HepG2 (cell line): ENCODE data around the gene BSG. TPM values are rescaled to one million over a fixed set of nuclear protein-coding genes. Genes with fewer than 3 reads are reported as not detected.
A peak's percentile ranks its signal among the peaks of the same experiment; 100 is the strongest.

Experiments used
- CREB1 ChIP-seq, 2 experiments: fragments of 450-650 bp in 1 of 2; IDR thresholded peaks; 2 replicates each; pipeline ENCODE4 v1.6.1; 2016 to 2017; ENCODE audit warnings: control low read depth in 1 of 2, mild to moderate bottlenecking in 1 of 2, missing compliant biosample characterization in 1 of 2, missing genetic modification characterization in 1 of 2
- FOSL1 ChIP-seq: sonication (generic); formaldehyde crosslinking; IDR thresholded peaks from 2 replicates; pipeline ENCODE4 v1.9.0; 2021; ENCODE audit warnings: missing genetic modification reagents, borderline replicate concordance
- HCFC1 ChIP-seq: fragments of 150-350 bp; IDR thresholded peaks from 2 replicates; pipeline ENCODE4 v1.6.1; 2014; ENCODE audit warnings: low read depth, low read length
- MYNN ChIP-seq: sonication (generic); formaldehyde crosslinking; IDR thresholded peaks from 2 replicates; pipeline ENCODE4 v1.4.0; 2020; ENCODE audit warnings: mild to moderate bottlenecking, low read depth, missing genetic modification reagents
- REPIN1 ChIP-seq: sonication (generic); formaldehyde crosslinking; IDR thresholded peaks from 2 replicates; pipeline ENCODE4 v1.8.0; 2022; ENCODE audit warnings: missing genetic modification reagents, low read depth, mild to moderate bottlenecking, borderline replicate concordance
- SMARCC2 ChIP-seq: fragments of 450-650 bp; IDR thresholded peaks from 2 replicates; pipeline ENCODE4 v1.6.1; 2017; ENCODE audit warnings: antibody characterized with exemption, mild to moderate bottlenecking
- SP1 ChIP-seq, 2 experiments: fragments of 450-650 bp in 1 of 2; sonication (generic) in 1 of 2; formaldehyde crosslinking in 1 of 2; IDR thresholded peaks; 2 replicates each; pipeline versions ENCODE4 v1.4.0 to v1.6.1; 2016 to 2020; ENCODE audit warnings: missing genetic modification reagents in 1 of 2
- TEAD2 ChIP-seq: sonication (generic); formaldehyde crosslinking; IDR thresholded peaks from 2 replicates; pipeline ENCODE4 v1.9.0; 2021; ENCODE audit warnings: missing genetic modification reagents
- ZC3H13 ChIP-seq: sonication (generic); formaldehyde crosslinking; IDR thresholded peaks from 2 replicates; pipeline ENCODE4 v1.8.1; 2023; ENCODE audit warnings: mild to moderate bottlenecking, missing genetic modification reagents, moderate library complexity
- ZNF143 ChIP-seq: sonication (generic); formaldehyde crosslinking; IDR thresholded peaks from 2 replicates; pipeline ENCODE4 v1.4.0; 2020; ENCODE audit warnings: missing genetic modification reagents
- ZNF225 ChIP-seq: sonication (generic); formaldehyde crosslinking; IDR thresholded peaks from 2 replicates; pipeline ENCODE4 v1.4.0; 2020; ENCODE audit warnings: mild to moderate bottlenecking, missing genetic modification reagents
- ZNF33B ChIP-seq: sonication (generic); formaldehyde crosslinking; IDR thresholded peaks from 2 replicates; pipeline ENCODE4 v1.5.1; 2020; ENCODE audit warnings: mild to moderate bottlenecking, missing genetic modification reagents
- polyA plus RNA-seq, 8 experiments: library from polyadenylated mRNA; depleted of rRNA in 3 of 8; stranded (reverse) in 7 of 8; unstranded in 1 of 8; fragments of >200 nt; fragmentation: Illumina TruSeq in 4 of 8; extraction: Trizol in 4 of 8; gene quantifications; 2 replicates each; pipeline versions ENCODE4 v1.2.1 to v1.2.3, GENCODE V29; 2011 to 2016; ENCODE audit warnings: low read depth in 4 of 8, missing spikeins in 1 of 8, mixed read lengths in 1 of 8; ENCODE audit not compliant: insufficient read depth in 1 of 8
- total RNA-seq, 5 experiments: library from RNA; depleted of rRNA; stranded (reverse); fragments of >200 nt; fragmentation: Illumina TruSeq; extraction: Trizol; gene quantifications; 2 replicates each; pipeline ENCODE4 v1.2.3, GENCODE V29; 2016; ENCODE audit warnings: low read depth in 1 of 5
- TF ChIP-seq, protein P1 (sequence below): sonication (generic); formaldehyde crosslinking; IDR thresholded peaks from 2 replicates; pipeline ENCODE4 v1.9.0; 2021; ENCODE audit warnings: mild to moderate bottlenecking, missing genetic modification reagents
- TF ChIP-seq, protein P2 (sequence below): IDR thresholded peaks from 2 replicates; pipeline ENCODE4 v1.6.1; 2018; ENCODE audit warnings: missing genetic modification reagents, mild to moderate bottlenecking, missing compliant biosample characterization
- TF ChIP-seq, protein P3 (sequence below): IDR thresholded peaks from 2 replicates; pipeline ENCODE4 v1.6.1; 2016; ENCODE audit warnings: low read depth, borderline replicate concordance
- TF ChIP-seq, protein P4 (sequence below): sonication (generic); formaldehyde crosslinking; conservative IDR thresholded peaks from 2 replicates; pipeline ENCODE4 v1.8.0; 2022; ENCODE audit warnings: mild to moderate bottlenecking, moderate library complexity, missing genetic modification reagents
- TF ChIP-seq, protein P5 (sequence below): sonication (generic); formaldehyde crosslinking; IDR thresholded peaks from 2 replicates; pipeline ENCODE4 v1.5.0; 2020; ENCODE audit warnings: missing genetic modification reagents, mild to moderate bottlenecking, borderline replicate concordance

Gene BSG
- total and polyA plus RNA-seq, 2 of the 13 experiments (the other 11 are each of a cell fraction or from before 2014, with no cell fraction given): 309 to 754 TPM

DNA sequence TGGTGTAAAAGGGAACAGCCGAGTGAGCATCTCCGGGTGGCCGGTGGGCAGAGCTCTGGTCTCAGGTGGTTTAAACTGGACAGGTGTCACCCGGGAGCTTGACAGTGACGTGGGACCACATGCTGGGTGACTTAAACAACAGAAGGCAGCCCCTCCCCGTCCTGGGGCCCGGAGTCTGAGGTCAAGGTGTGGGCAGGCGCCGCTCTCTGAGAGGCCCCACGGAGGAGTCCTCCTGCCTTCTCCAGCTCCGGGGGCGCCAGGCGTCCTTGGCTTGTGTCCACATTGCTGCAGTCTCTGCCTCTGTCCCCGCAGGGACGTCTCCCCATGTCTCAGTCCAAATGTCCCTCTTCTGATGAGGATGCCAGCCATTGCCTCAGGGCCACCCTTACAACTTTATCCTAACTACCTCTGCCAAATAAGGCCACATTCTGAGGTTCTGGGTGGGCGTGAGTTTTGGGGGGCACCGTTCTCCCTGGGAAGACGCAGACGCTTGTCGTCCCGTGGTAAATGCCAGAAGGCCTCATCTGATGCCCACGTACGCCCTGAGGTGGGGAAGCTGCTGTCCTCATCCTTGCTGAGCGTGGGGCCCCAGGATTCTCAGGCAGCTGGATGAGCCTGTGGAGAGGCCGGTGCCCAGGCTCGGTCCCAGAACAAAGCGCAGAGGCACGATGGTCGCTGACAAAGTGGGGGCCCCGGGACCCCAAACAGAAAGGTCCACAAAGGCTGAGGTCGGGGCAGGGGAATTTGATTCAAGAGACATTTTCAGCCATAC, 15.6 kb upstream of the BSG start (continued):
- TF ChIP-seq, protein P1, sequence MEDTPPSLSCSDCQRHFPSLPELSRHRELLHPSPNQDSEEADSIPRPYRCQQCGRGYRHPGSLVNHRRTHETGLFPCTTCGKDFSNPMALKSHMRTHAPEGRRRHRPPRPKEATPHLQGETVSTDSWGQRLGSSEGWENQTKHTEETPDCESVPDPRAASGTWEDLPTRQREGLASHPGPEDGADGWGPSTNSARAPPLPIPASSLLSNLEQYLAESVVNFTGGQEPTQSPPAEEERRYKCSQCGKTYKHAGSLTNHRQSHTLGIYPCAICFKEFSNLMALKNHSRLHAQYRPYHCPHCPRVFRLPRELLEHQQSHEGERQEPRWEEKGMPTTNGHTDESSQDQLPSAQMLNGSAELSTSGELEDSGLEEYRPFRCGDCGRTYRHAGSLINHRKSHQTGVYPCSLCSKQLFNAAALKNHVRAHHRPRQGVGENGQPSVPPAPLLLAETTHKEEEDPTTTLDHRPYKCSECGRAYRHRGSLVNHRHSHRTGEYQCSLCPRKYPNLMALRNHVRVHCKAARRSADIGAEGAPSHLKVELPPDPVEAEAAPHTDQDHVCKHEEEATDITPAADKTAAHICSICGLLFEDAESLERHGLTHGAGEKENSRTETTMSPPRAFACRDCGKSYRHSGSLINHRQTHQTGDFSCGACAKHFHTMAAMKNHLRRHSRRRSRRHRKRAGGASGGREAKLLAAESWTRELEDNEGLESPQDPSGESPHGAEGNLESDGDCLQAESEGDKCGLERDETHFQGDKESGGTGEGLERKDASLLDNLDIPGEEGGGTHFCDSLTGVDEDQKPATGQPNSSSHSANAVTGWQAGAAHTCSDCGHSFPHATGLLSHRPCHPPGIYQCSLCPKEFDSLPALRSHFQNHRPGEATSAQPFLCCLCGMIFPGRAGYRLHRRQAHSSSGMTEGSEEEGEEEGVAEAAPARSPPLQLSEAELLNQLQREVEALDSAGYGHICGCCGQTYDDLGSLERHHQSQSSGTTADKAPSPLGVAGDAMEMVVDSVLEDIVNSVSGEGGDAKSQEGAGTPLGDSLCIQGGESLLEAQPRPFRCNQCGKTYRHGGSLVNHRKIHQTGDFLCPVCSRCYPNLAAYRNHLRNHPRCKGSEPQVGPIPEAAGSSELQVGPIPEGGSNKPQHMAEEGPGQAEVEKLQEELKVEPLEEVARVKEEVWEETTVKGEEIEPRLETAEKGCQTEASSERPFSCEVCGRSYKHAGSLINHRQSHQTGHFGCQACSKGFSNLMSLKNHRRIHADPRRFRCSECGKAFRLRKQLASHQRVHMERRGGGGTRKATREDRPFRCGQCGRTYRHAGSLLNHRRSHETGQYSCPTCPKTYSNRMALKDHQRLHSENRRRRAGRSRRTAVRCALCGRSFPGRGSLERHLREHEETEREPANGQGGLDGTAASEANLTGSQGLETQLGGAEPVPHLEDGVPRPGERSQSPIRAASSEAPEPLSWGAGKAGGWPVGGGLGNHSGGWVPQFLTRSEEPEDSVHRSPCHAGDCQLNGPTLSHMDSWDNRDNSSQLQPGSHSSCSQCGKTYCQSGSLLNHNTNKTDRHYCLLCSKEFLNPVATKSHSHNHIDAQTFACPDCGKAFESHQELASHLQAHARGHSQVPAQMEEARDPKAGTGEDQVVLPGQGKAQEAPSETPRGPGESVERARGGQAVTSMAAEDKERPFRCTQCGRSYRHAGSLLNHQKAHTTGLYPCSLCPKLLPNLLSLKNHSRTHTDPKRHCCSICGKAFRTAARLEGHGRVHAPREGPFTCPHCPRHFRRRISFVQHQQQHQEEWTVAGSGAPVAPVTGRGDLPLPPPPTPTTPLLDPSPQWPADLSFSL (CRISPR knock-in tag): no peak
- TF ChIP-seq CREB1 (IDR thresholded peaks at IDR 0.05) (peak; percentile 37; the same call in 1 of the 2 replicates), CREB1 (CRISPR knock-in tag; IDR thresholded peaks at IDR 0.05) (no peak), MYNN (CRISPR knock-in tag) (no peak), HCFC1 (no peak), ZNF33B (CRISPR knock-in tag) (no peak), TEAD2 (CRISPR knock-in tag) (no peak), ZC3H13 (CRISPR knock-in tag) (no peak), ZNF143 (CRISPR knock-in tag) (no peak), REPIN1 (CRISPR knock-in tag) (no peak), SMARCC2 (no peak), FOSL1 (CRISPR knock-in tag) (no peak), ZNF225 (CRISPR knock-in tag) (no peak), SP1 (IDR thresholded peaks at IDR 0.05) (no peak), SP1 (CRISPR knock-in tag; IDR thresholded peaks at IDR 0.05) (no peak)
- TF ChIP-seq, protein P2, sequence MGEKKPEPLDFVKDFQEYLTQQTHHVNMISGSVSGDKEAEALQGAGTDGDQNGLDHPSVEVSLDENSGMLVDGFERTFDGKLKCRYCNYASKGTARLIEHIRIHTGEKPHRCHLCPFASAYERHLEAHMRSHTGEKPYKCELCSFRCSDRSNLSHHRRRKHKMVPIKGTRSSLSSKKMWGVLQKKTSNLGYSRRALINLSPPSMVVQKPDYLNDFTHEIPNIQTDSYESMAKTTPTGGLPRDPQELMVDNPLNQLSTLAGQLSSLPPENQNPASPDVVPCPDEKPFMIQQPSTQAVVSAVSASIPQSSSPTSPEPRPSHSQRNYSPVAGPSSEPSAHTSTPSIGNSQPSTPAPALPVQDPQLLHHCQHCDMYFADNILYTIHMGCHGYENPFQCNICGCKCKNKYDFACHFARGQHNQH (CRISPR knock-in tag): no peak
- TF ChIP-seq, protein P3, sequence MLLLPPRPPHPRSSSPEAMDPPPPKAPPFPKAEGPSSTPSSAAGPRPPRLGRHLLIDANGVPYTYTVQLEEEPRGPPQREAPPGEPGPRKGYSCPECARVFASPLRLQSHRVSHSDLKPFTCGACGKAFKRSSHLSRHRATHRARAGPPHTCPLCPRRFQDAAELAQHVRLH (CRISPR knock-in tag): no peak
- TF ChIP-seq, protein P4, sequence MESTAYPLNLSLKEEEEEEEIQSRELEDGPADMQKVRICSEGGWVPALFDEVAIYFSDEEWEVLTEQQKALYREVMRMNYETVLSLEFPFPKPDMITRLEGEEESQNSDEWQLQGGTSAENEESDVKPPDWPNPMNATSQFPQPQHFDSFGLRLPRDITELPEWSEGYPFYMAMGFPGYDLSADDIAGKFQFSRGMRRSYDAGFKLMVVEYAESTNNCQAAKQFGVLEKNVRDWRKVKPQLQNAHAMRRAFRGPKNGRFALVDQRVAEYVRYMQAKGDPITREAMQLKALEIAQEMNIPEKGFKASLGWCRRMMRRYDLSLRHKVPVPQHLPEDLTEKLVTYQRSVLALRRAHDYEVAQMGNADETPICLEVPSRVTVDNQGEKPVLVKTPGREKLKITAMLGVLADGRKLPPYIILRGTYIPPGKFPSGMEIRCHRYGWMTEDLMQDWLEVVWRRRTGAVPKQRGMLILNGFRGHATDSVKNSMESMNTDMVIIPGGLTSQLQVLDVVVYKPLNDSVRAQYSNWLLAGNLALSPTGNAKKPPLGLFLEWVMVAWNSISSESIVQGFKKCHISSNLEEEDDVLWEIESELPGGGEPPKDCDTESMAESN: no peak
- TF ChIP-seq, protein P5, sequence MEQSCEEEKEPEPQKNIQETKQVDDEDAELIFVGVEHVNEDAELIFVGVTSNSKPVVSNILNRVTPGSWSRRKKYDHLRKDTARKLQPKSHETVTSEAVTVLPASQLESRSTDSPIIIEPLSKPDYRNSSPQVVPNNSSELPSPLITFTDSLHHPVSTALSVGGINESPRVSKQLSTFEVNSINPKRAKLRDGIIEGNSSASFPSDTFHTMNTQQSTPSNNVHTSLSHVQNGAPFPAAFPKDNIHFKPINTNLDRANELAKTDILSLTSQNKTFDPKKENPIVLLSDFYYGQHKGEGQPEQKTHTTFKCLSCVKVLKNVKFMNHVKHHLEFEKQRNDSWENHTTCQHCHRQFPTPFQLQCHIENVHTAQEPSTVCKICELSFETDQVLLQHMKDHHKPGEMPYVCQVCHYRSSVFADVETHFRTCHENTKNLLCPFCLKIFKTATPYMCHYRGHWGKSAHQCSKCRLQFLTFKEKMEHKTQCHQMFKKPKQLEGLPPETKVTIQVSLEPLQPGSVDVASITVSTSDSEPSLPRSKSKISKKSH: no peak
